NB4 (cell line): Measurements from ENCODE around the gene ITGAV.

Experiments used
- DNase-seq: peaks from one replicate; pipeline ENCODE4 v3.0.0; 2010; ENCODE audit warnings: low read depth
- H3K4me3 ChIP-seq: one replicate; pipeline ENCODE4 v1.5.1; 2011; ENCODE audit warnings: mild to moderate bottlenecking, low read depth, low read length, moderate library complexity
- CTCF ChIP-seq: IDR thresholded peaks from one replicate; pipeline ENCODE4 v1.5.1; 2012; ENCODE audit warnings: low read depth, low read length
- MAX ChIP-seq: IDR thresholded peaks from 2 replicates; pipeline ENCODE4 v1.6.1; 2011; ENCODE audit warnings: low read depth, low read length
- MYC ChIP-seq: IDR thresholded peaks from 2 replicates; pipeline ENCODE4 v1.6.1; 2011; ENCODE audit warnings: low read depth, low read length
- POLR2A ChIP-seq: IDR thresholded peaks from 2 replicates; pipeline ENCODE4 v1.6.1; 2011; ENCODE audit warnings: mild to moderate bottlenecking; ENCODE audit not compliant: insufficient read length; ENCODE audit errors: extremely low read depth

Gene ITGAV

GRCh38 chr2:186721956-186722355 is 132.1 kb downstream of the ITGAV start:
- no peak overlapping the region for H3K4me3 ChIP-seq
- no peak for DNase-seq
- no peak for TF ChIP-seq MAX
- TF ChIP-seq MYC = no peak
- no peak for TF ChIP-seq POLR2A
- no peak for TF ChIP-seq CTCF

GRCh38 chr2:186724736-186725135 is 134.9 kb downstream of the ITGAV start:
- DNase-seq = no peak
- TF ChIP-seq MYC (no peak), MAX (no peak), POLR2A (no peak), CTCF (no peak)
- no peak overlapping the region for H3K4me3 ChIP-seq

- TF ChIP-seq CTCF = no peak
- no peak for TF ChIP-seq MYC
- no peak for TF ChIP-seq POLR2A
- TF ChIP-seq MAX = no peak
- no peak overlapping the region for H3K4me3 ChIP-seq
- no peak for DNase-seq
Observed at GRCh38 chr2:186725783-186726182, 135.9 kb downstream of the ITGAV start.

- no peak for DNase-seq
Observed at GRCh38 chr2:186726938-186727337, 137.1 kb downstream of the ITGAV start.

GRCh38 chr2:186728631-186729030 is 138.8 kb downstream of the ITGAV start:
- no peak overlapping the region for H3K4me3 ChIP-seq
- no peak for DNase-seq
- TF ChIP-seq POLR2A (no peak), CTCF (no peak), MYC (no peak), MAX (no peak)

More at GRCh38 chr2:186726938-186727337, 137.1 kb downstream of the ITGAV start:
- H3K4me3 ChIP-seq = no peak overlapping the region
- TF ChIP-seq POLR2A = no peak
- no peak for TF ChIP-seq MAX
- TF ChIP-seq MYC = no peak
- TF ChIP-seq CTCF = no peak
